NB4 (cell line): Measurements from ENCODE around the gene RGL4.

Experiments used
- MYC ChIP-seq: IDR thresholded peaks from 2 replicates; pipeline ENCODE4 v1.6.1; 2011; ENCODE audit warnings: low read depth, low read length
- POLR2A ChIP-seq: IDR thresholded peaks from 2 replicates; pipeline ENCODE4 v1.6.1; 2011; ENCODE audit warnings: mild to moderate bottlenecking; ENCODE audit not compliant: insufficient read length; ENCODE audit errors: extremely low read depth
- TF ChIP-seq, protein P1 (sequence below): IDR thresholded peaks from one replicate; pipeline ENCODE4 v1.5.1; 2012; ENCODE audit warnings: low read depth, low read length
- TF ChIP-seq, protein P2 (sequence below): IDR thresholded peaks from 2 replicates; pipeline ENCODE4 v1.6.1; 2011; ENCODE audit warnings: low read depth, low read length

DNA sequence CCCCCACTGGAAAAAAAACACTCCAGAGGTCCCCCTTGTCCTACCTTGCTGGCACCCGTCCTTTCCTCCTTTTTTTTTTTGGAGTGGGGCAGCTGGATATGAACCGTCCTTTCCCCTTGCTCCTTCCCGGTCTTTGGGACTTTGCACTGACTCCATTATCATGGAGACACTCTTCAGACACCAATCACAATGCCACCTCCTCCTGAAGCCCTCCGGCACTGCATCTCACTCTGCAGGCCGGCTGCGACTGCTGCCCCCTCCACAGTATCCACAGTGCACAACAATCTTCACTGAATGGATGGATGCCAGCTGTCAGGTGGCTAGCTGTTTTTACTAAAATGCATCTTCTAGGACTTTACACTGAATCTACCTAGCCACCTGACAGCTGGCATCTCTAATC is 12.7 kb upstream of the RGL4 start:
- TF ChIP-seq, protein P1, sequence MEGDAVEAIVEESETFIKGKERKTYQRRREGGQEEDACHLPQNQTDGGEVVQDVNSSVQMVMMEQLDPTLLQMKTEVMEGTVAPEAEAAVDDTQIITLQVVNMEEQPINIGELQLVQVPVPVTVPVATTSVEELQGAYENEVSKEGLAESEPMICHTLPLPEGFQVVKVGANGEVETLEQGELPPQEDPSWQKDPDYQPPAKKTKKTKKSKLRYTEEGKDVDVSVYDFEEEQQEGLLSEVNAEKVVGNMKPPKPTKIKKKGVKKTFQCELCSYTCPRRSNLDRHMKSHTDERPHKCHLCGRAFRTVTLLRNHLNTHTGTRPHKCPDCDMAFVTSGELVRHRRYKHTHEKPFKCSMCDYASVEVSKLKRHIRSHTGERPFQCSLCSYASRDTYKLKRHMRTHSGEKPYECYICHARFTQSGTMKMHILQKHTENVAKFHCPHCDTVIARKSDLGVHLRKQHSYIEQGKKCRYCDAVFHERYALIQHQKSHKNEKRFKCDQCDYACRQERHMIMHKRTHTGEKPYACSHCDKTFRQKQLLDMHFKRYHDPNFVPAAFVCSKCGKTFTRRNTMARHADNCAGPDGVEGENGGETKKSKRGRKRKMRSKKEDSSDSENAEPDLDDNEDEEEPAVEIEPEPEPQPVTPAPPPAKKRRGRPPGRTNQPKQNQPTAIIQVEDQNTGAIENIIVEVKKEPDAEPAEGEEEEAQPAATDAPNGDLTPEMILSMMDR: no peak
- TF ChIP-seq POLR2A (no peak), MYC (no peak)
- TF ChIP-seq, protein P2, sequence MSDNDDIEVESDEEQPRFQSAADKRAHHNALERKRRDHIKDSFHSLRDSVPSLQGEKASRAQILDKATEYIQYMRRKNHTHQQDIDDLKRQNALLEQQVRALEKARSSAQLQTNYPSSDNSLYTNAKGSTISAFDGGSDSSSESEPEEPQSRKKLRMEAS: no peak
